ACC112 (cell line): ENCODE results near the gene TMLHE.
"Not testable (repeated sequence)": the region's sequence is repeated elsewhere in the genome, so short reads cannot be mapped to it uniquely, and the experiment has no call there.

ENCODE experiments used
- H2AFZ ChIP-seq: fragments of 200-600 bp; sonication (generic); one replicate; pipeline ENCODE4 v1.6.0; 2017; ENCODE audit warnings: antibody characterized with exemption, low read length; ENCODE audit not compliant: unreplicated experiment
- H3K27ac ChIP-seq: fragments of 200-600 bp; sonication (generic); 2 replicates; pipeline ENCODE4 v1.5.1; 2014; ENCODE audit warnings: low read depth, mild to moderate bottlenecking, antibody characterized with exemption, low read length, moderate library complexity
- H3K27me3 ChIP-seq: fragments of 200-600 bp; sonication (generic); 2 replicates; pipeline ENCODE4 v1.6.1; 2014; ENCODE audit warnings: mild to moderate bottlenecking, antibody characterized with exemption, low read length, moderate library complexity, mixed read lengths; ENCODE audit not compliant: insufficient read depth
- H3K36me3 ChIP-seq: fragments of 200-600 bp; sonication (generic); 2 replicates; pipeline ENCODE4 v1.6.1; 2016; ENCODE audit warnings: mild to moderate bottlenecking, antibody characterized with exemption, low read length, moderate library complexity, mixed read lengths; ENCODE audit not compliant: insufficient read depth
- H3K4me1 ChIP-seq: fragments of 200-600 bp; sonication (generic); one replicate; pipeline ENCODE4 v1.6.1; 2016; ENCODE audit warnings: low read length, mixed read lengths; ENCODE audit not compliant: insufficient read depth, unreplicated experiment, control insufficient read depth
- H3K4me3 ChIP-seq: fragments of 200-600 bp; sonication (generic); 2 replicates; pipeline ENCODE4 v1.5.1; 2014; ENCODE audit warnings: mild to moderate bottlenecking, low read depth, low read length
- H3K79me2 ChIP-seq: fragments of 200-600 bp; sonication (generic); one replicate; pipeline ENCODE4 v1.6.0; 2016; ENCODE audit warnings: low read length; ENCODE audit not compliant: control insufficient read depth, unreplicated experiment, insufficient read depth

The TMLHE gene, protein sequence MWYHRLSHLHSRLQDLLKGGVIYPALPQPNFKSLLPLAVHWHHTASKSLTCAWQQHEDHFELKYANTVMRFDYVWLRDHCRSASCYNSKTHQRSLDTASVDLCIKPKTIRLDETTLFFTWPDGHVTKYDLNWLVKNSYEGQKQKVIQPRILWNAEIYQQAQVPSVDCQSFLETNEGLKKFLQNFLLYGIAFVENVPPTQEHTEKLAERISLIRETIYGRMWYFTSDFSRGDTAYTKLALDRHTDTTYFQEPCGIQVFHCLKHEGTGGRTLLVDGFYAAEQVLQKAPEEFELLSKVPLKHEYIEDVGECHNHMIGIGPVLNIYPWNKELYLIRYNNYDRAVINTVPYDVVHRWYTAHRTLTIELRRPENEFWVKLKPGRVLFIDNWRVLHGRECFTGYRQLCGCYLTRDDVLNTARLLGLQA

DNA sequence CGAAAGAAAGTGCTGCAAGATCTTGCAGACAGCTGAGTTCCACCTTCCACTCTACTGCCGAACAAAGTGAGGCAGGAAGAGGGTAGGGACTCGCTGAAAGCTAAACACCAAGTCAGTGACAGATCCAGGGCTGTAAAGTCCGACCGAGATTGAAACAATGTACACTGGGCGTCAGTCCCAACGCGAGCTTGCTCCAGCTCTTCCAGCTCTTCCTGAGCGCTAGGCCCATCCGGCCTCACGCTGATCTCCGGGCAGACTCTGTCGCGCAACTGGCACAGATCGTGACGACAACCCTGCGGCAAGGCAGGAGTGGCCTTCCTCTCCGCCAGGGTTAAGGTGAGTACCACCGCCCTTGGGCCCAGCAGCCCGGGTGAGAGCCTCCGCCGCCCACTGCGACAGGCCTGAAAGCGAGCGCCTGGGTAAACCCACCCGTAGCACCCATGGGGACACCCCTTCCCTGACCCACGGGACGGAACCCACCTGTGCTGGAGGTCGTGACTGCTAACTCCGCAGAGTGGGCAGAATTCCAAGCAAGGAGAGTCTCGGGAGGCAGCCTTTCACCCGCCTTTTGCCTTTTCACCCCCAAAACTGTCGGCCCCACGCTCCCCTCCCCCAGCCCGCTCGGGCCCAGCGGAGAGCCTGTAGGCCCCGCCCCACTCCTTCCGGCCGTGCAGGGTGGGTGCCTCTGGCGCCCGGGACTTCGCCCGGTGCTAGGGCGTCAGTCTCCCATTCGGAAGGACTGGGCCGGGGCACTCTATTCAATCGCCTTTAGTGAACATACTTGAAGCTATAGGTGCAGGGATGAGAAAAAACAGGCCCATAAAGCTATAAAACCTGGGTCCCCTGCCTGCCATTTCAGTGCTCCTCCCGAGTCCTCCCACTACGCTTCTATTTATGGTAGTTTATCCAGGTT lies at the start of gene TMLHE, which contains the start of gene SPRY3:
Gene TMLHE (minus strand): TSS at position 641 of the 913 bp plus-strand sequence. CDS start 67,676 bp downstream, outside the sequence.
Gene SPRY3 (plus strand): TSS at position 275 of the 913 bp plus-strand sequence.
- peak within 1 kb of the TSS; percentile 98 for H2AFZ ChIP-seq
- peak within 1 kb of the TSS; percentile 57 for H3K27ac ChIP-seq
- no peaks in the 10 kb centered on the region for H3K36me3 ChIP-seq
- H3K4me3 ChIP-seq, result peak within 1 kb of the TSS; percentile 91
- H3K79me2 ChIP-seq, result peaks cover 24% of the 10 kb centered on the region
- H3K27me3 ChIP-seq, result no peaks in the 10 kb centered on the region
- peaks cover 2% of the 10 kb centered on the region for H3K4me1 ChIP-seq

- H3K27me3 ChIP-seq, result no peaks in the 10 kb centered on the region
- H3K27ac ChIP-seq, result no peak overlapping the region
- H3K36me3 ChIP-seq, result no peaks in the 10 kb centered on the region
- no peak overlapping the region for H2AFZ ChIP-seq
- H3K79me2 ChIP-seq, result no peaks in the 10 kb centered on the region
- no peak overlapping the region for H3K4me3 ChIP-seq
- no peaks in the 10 kb centered on the region for H3K4me1 ChIP-seq
Observed at GRCh38 chrX:155662282-155662681, 49.5 kb upstream of the TMLHE start.

DNA sequence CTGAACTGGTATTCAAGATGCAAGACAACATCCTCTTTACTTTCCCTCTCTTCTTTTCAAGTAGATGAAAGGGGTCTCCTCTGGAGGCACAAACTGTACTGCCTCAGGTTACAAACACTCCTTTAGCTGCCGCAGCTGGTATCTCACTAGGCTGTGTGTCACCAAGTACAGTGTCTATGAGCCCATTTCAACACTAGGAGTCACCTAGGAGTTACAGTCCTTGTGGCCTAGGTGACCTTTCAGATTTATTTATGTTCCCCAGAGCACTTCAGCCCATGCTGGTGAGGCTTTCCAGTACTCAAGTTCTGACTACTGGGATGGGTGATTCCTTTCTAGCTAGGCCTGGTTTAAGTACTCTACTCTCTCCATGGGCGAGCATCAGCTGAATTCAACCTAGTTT lies 32.4 kb upstream of the TMLHE start:
- no peaks in the 10 kb centered on the region for H3K27me3 ChIP-seq
- no peaks in the 10 kb centered on the region for H3K36me3 ChIP-seq
- H2AFZ ChIP-seq, result no peak overlapping the region
- no peaks in the 10 kb centered on the region for H3K4me1 ChIP-seq
- no peak overlapping the region for H3K27ac ChIP-seq
- no peaks in the 10 kb centered on the region for H3K79me2 ChIP-seq
- H3K4me3 ChIP-seq, result no peak overlapping the region

- H3K79me2 ChIP-seq, result no peaks in the 10 kb centered on the region
- H3K36me3 ChIP-seq, result no peaks in the 10 kb centered on the region
- no peaks in the 10 kb centered on the region for H3K27me3 ChIP-seq
- no peak overlapping the region for H3K4me3 ChIP-seq
- no peak overlapping the region for H3K27ac ChIP-seq
- no peak overlapping the region for H2AFZ ChIP-seq
- H3K4me1 ChIP-seq, result no peaks in the 10 kb centered on the region
Observed at GRCh38 chrX:155643240-155643639, 30.5 kb upstream of the TMLHE start.

DNA sequence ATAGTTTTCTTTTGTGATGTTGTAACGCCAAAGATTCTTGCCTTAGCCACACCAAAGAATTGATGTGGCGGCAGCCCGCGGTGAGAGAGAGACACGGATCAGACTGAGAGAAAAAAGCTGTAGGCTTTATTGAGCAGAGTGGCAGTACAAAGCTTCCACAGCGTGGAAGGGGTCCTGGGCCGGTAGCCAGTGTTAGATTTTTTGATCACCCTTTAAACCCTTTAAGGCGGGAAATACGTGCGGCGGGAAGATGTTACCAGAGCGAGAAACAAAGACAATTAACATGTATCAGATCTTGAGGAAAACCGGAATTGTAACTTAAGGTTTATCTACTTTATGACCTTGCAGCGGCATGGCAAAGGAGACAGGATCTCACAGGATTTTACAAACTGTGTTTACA lies 28.6 kb upstream of the TMLHE start:
- not testable (repeated sequence) for H3K79me2 ChIP-seq, H3K36me3 ChIP-seq, H3K27me3 ChIP-seq, H3K4me1 ChIP-seq, H3K27ac ChIP-seq
- Histone ChIP-seq H3K4me3 (peak overlapping the region; percentile 63), H2AFZ (peak overlapping the region; percentile 6)

DNA sequence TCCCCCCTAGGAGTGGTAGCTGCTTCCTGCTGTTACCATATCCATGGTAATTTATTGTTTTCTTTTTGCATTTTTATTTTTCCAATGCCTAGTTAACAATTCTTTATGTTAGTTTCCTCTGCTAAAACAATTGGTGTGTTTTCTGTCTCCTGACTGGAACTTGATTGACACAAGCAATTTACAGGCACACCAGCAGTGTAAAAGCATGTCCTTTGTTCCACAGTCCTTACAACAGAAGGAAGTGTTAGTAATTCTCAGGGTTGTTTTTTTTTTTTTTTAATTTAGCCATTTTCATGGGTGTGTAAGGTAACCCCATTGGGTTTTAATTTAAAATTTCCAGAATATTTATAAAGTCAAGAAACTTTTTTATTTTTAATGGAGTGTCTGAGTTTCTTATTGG lies 25.0 kb upstream of the TMLHE start:
- H3K79me2 ChIP-seq, result no peaks in the 10 kb centered on the region
- no peak overlapping the region for H2AFZ ChIP-seq
- no peaks in the 10 kb centered on the region for H3K36me3 ChIP-seq

DNA sequence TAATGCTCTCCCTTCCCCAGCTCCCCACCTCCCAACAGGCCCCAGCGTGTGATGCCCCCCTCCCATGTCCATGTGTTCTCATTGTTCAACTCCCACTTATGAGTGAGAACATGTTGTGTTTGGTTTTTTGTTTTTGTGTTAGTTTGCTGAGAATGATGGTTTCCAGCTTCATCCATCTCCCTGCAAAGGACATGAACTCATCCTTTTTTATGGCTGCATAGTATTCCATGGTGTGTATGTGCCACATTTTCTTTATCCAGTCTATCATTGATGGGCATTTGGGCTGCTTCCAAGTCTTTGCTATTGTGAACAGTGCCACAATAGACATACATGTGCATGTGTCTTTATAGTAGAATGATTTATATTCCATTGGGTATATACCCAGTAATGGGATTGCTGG lies 22.3 kb upstream of the TMLHE start:
- not testable (repeated sequence) for H3K4me3 ChIP-seq, H3K4me1 ChIP-seq, H3K36me3 ChIP-seq, H3K79me2 ChIP-seq, H2AFZ ChIP-seq, H3K27me3 ChIP-seq, H3K27ac ChIP-seq

More for the DNA sequence above, 25.0 kb upstream of the TMLHE start:
- H3K27me3 ChIP-seq, result no peaks in the 10 kb centered on the region
- no peaks in the 10 kb centered on the region for H3K4me1 ChIP-seq
- no peak overlapping the region for H3K27ac ChIP-seq
- no peak overlapping the region for H3K4me3 ChIP-seq

GRCh38 chrX:155632431-155633100 lies 19.8 kb upstream of the TMLHE start:
- Histone ChIP-seq H3K27ac (no peak overlapping the region), H2AFZ (peak overlapping the region; percentile 10), H3K27me3 (no peaks in the 10 kb centered on the region), H3K36me3 (no peaks in the 10 kb centered on the region), H3K4me1 (no peaks in the 10 kb centered on the region), H3K79me2 (no peaks in the 10 kb centered on the region), H3K4me3 (peak overlapping the region; percentile 39; the same call in 1 of the 2 replicates)

DNA sequence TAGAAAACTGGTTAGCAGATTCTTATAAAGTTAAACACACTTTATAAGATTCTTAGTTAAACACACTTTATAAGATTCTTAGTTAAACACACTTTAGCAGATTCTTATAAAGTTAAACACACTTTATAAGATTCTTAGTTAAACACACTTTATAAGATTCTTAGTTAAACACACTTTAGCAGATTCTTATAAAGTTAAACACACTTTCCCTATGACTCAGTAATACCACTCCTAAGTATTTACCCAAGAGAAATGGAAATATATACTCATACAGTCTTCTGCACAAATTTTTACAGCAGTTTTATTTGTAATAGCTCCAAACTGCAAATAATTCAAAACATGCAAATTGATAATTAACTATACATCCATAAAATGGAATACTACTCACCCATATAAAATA lies 7.4 kb upstream of the TMLHE start:
- H3K4me3 ChIP-seq, H3K36me3 ChIP-seq, H3K27me3 ChIP-seq, H3K27ac ChIP-seq, H2AFZ ChIP-seq, H3K79me2 ChIP-seq, H3K4me1 ChIP-seq: not testable (repeated sequence)

DNA sequence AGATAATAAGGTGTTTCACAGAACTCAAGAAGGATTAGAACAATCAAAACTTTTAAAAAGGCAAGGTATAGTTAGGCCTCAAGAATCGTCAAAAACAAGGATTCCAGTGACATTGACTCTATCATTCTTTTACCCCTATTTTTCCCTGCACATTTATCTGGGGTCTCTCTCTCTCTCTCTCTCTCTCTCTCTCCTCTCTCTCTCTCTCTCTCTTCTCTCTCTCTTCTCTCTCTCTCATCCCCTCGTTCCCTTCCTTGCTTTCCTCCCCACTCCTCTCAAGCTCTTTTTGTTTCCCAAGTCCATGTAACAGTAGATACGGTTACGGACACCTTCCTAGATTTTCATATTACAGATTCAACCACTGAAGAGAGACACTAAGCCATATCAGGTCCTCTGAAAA lies 3.2 kb upstream of the TMLHE start:
- H3K4me3 ChIP-seq, result no peak overlapping the region
- H3K27ac ChIP-seq, result no peak overlapping the region
- peaks cover 10% of the 10 kb centered on the region for H3K79me2 ChIP-seq
- H3K27me3 ChIP-seq, result no peaks in the 10 kb centered on the region
- H2AFZ ChIP-seq, result no peak overlapping the region
- H3K36me3 ChIP-seq, result no peaks in the 10 kb centered on the region
- peaks cover 2% of the 10 kb centered on the region for H3K4me1 ChIP-seq
